Fibroblast of mammary gland (primary cell): ENCODE measurements around the gene RNF222.

Experiments used
- DNase-seq: peaks from one replicate; pipeline ENCODE4 v3.0.0-alpha.2; 2010; ENCODE audit warnings: low read depth
- H3K4me3 ChIP-seq: 2 replicates; pipeline ENCODE4 v1.5.1; 2011; ENCODE audit warnings: low read depth, mild to moderate bottlenecking, low read length, moderate library complexity; ENCODE audit not compliant: control insufficient read depth
- TF ChIP-seq, protein P1 (sequence below): conservative IDR thresholded peaks from 2 replicates; pipeline ENCODE4 v1.5.1; 2011; ENCODE audit warnings: low read depth, low read length, inconsistent platforms; ENCODE audit not compliant: control insufficient read depth, insufficient read depth

Gene RNF222

DNA sequence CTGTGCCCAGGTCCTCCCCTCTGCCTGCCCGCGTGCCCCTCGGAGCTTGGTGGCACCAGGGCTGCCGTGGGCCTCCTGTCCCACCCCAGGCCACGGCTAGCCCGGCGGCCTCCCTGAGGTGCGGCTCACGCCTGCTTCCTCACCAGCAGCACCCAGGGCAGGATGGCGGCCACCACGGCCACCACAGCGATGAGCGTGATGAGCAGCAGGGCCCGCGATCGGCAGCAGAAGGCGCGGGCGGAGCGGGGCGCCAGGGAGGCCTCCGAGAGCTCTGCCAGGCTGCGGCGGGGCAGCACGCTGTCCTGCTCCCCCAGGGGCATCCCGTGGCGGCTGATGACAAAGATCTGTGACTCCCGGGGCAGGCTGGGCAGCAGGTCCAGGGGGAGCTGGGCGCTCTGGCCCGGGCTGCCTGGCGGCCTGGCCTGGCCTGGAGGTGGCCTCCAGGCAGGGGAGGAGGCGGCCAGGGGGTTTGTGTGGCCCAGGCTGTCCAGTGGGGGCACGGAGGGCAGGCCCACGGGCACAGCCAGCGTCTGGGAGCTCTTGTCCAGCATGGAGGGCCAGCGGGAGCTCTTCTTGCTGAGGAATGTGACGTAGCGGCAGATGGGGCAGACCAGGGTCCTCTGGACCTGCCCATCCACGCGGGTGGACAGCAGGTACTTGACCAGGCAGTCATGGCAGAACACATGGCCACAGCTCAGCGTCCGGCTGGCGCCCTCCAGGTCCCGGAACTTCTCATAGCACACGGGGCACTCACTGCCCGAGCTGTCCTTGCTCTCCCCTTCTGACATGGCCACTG, 4.8 kb downstream of the RNF222 start:
- TF ChIP-seq, protein P1, sequence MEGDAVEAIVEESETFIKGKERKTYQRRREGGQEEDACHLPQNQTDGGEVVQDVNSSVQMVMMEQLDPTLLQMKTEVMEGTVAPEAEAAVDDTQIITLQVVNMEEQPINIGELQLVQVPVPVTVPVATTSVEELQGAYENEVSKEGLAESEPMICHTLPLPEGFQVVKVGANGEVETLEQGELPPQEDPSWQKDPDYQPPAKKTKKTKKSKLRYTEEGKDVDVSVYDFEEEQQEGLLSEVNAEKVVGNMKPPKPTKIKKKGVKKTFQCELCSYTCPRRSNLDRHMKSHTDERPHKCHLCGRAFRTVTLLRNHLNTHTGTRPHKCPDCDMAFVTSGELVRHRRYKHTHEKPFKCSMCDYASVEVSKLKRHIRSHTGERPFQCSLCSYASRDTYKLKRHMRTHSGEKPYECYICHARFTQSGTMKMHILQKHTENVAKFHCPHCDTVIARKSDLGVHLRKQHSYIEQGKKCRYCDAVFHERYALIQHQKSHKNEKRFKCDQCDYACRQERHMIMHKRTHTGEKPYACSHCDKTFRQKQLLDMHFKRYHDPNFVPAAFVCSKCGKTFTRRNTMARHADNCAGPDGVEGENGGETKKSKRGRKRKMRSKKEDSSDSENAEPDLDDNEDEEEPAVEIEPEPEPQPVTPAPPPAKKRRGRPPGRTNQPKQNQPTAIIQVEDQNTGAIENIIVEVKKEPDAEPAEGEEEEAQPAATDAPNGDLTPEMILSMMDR, result no peak
- DNase-seq, result no peak
- H3K4me3 ChIP-seq, result no peak overlapping the region

DNA sequence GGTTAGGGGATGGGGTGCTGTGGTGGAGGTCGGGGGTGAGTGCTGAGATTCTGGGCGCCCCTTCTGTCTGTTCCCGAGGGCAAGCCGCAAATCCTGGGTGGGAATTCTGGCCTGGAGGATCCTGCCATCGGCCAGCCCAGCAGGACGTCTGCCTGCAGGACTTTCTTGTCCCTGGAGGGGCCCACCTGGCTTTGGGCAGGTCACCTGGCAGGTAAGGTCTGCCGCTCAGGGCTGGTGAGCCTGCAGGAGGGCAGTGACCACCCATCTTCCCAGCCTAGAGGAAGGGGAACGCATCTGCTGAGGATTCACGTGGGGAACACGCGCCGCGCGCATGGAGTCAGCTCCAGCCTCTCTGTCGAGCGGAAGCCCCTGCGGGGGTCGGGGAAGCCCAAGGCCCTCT, 5.4 kb downstream of the RNF222 start:
- no peak for DNase-seq
- TF ChIP-seq, protein P1, result no peak
- H3K4me3 ChIP-seq, result no peak overlapping the region

DNA sequence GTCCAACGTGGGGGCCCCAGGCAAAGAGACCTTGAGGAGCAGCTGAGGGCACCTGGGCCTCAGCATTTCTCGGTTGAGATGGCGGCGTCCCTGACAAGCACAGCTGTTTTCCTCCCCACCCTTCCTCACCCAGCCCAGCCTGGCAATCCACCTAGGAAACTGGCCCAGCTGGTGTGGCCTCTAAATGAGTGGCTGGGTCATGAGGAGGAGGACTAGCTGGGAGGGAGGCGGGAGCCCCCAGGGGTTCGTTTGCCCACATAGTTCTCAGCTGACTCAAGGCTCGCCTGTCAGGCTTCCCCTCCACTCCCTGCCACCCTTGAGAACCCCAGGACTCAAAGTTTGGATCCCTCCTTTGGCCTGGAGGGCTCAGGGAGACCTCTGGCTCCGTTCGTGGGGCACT, 5.9 kb downstream of the RNF222 start:
- TF ChIP-seq, protein P1, result no peak
- H3K4me3 ChIP-seq, result no peak overlapping the region
- no peak for DNase-seq

DNA sequence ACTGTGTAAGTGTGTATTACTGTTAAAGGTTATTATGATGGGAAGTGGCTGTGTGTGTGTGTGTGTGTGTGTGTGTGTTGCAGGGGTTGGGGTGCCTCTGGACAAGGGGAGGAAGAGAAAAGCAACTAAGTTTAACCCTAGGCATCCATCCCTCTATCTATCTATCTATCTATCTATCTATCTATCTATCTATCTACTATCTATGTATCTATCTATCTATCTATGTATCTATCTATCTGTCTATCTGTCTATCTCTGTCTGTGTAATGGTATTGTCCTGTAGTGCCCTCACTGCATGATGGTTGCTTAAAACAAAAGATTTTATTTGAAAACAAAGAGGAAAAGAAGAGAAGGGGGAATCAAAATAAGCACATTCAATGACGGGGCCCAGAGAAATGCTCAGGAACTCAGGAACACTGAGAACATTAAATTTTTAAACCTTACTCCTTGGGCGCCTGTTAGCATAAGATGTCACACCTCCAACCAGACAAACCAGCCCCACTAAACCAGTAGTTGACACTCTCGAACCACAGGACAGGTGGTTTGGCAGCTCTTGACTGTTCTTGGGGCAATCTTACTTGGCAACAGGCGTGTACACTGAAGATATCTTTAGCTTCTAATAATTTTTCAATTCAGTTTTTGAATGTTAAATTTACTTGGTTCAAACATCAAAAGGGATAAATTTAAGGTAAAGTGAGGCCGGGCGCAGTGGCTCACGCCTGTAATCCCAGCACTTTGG, 9.5 kb downstream of the RNF222 start:
- DNase-seq, result no peak
- H3K4me3 ChIP-seq, result no peak overlapping the region
- TF ChIP-seq, protein P1, result no peak

DNA sequence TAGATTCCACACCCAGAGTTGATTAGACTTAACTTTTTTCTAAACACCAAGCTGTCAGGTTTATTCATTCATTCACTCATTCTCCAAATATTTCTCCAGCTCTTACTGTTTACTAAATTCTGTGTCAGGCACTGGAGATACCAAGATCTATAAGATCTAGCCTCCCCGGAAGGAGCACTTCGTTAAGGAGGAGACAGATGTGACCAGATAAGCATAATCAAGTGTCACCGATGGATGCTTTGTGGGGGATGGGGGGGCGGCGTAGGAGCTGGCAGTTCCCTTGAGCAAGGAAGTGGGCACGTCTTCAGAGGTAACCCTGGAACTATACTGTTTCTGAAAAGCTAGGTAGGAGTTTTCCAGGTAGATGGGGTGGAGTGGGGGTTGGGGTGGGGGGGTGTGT, 10.8 kb downstream of the RNF222 start:
- H3K4me3 ChIP-seq, result no peak overlapping the region
- DNase-seq, result no peak
- TF ChIP-seq, protein P1, result no peak

DNA sequence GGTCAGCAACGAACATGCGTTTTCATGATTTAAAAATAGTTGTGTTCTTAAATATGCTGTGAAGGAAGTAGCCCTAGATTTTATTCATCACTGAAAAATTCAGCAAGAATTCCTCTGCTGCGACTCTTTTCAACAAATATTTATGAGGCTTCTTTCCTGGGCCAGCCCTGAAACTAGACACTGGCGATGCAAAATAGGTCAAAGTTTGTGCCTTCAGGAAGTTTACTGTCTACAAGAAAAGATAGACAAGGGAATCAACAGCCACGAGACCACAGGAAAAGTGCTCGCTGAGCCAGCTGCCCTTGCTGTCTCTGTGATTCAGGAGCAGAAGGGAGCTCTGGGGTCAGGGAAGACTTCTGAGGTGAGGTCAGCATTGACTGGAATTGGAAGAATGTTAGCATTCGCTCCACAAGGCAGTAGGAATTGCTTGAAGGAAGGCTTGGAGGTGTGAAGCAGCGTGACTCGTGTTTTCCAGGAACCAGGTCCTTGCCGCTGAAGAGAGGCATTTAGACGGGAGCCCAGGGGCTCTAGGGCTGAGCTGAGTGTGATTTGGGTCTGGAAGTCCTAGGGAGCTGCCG, 12.7 kb downstream of the RNF222 start:
- no peak overlapping the region for H3K4me3 ChIP-seq
- TF ChIP-seq, protein P1, result no peak

More for the DNA sequence above, 12.7 kb downstream of the RNF222 start:
- DNase-seq, result peak; percentile 86
